HL-60/S4 treated with retinoic acid at 250 ng/mL for 4 days and 3 days (cell line): ENCODE data around the gene TAF3.

ENCODE experiments used
- in situ Hi-C: fragments of 300-500 bp; cut with MboI; formaldehyde crosslinking; loops from 2 replicates; pipeline ENCODE4 v1.7.0; 2022; ENCODE audit warnings: low sequenced_read_pairs

TAF3 gene

DNA sequence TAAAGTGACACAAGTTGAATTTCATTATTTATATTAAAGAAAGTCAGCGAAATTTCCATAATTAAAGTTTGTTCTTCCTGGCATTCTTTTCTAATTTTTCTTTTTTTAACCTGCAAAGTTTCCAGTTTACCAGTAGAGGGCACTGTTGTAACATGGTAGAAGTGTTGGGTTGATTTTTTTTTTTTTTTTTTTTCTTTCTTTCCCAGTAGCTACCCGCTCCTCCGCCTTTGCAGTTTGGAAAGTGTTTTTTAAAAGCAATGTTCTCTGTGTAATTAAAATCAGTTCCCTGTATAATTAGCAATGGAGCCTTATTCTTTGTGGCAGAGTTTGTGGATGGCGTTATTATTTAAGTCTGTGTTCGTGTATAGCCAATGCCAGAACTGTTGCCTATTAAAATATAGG lies 53.7 kb downstream of the TAF3 start:
- in situ Hi-C loops: loop anchor here (25.0 kb wide), 1 partner anchor 1340 kb away; no protein-coding TSS in a partner anchor

DNA sequence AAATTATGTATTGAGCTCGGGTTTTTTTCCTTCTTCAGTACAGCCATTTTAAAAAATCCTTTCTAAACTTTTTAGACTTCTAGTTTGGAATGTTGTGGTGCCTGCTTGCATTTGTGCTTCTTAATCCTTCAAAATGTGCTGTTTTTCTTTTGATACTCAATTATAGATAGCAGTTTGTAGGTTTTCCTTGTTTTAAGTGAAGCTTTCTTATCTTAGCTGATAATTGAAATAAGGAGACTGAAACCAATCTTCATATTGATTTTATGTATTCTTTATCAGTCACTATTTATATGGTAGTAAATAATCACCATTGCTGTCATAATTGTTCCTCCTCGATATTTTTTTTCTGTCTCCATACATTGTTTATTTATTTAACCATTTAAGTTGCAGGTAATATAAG lies 56.6 kb downstream of the TAF3 start:
- in situ Hi-C loops: loop anchor here (25.0 kb wide), 1 partner anchor 1337 kb away; no protein-coding TSS in a partner anchor

GRCh38 chr10:7876541-7877127 lies 58.3 kb downstream of the TAF3 start:
- in situ Hi-C loops: no loop called here

GRCh38 chr10:7881119-7881518 lies 62.8 kb downstream of the TAF3 start:
- in situ Hi-C loops: no loop called here

DNA sequence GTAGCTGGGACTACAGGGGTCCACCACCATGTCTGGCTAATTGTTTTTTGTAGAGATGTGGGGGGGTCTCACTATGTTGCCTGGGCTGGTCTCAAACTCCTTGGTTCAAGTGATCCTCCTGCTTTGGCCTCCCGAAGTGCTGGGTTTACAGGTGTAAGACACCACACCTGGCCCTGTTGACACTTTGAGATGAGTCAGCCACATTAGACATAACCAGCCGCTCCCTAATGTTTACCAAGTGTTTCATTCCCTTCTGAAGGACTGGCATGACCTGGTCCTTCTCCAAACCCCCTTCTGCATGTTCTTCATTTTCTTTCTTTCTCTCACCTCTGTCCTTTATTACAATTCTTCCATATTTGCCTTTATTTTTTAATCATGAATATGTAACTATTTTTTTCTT lies 67.8 kb downstream of the TAF3 start:
- in situ Hi-C loops: no loop called here

DNA sequence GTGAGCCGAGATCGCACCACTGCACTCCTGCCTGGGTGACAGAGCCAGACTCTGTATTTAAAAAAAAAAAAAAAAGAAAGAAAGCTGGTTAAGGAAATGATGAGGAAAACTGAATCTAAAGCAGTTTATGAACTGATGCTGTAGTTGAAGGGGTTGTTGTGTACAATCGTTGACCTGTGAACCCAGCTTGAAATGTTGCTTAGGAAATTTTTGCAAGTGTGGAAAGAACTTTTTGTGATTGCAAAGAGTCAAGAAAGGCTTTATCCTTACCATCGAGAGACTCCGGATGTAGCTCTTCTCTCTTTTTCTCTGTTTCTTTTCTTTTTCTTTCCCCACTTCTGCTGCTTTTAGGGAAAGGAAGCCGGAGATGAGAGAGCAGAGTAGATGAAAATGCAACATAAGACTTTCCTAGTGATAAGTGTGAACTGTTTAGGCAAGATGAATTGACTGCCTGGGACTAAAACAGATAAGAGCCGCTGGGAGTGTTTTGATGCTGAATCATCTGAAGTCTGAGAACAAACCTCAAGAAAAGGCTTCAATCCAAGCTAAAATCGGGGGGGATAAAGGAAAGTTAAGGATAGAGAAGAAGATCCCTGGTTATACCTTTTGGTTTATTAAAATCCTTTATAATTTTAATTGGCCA lies 69.0 kb downstream of the TAF3 start:
- in situ Hi-C loops: no loop called here

- in situ Hi-C loops: no loop called here
Measured at GRCh38 chr10:7889947-7890542, 71.7 kb downstream of the TAF3 start.

DNA sequence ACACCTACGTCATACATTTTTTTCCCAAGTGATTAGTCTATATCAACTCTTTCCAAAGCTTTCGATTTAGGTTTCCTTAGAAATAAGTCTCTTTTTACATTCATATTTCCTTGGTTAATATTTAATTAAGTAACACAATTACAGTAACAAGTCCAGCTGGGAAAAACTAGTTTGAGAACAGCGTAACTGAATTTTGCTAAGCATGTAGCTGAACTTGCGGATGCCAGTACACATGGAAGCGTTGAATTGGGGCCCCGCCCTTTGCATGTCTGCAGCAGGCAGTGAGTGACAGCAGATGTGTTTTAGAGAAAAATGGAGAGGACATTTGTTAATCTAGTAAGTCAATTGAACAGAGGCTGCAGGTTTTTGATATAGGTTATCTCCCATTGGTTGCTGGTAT lies 72.5 kb downstream of the TAF3 start:
- in situ Hi-C loops: no loop called here

DNA sequence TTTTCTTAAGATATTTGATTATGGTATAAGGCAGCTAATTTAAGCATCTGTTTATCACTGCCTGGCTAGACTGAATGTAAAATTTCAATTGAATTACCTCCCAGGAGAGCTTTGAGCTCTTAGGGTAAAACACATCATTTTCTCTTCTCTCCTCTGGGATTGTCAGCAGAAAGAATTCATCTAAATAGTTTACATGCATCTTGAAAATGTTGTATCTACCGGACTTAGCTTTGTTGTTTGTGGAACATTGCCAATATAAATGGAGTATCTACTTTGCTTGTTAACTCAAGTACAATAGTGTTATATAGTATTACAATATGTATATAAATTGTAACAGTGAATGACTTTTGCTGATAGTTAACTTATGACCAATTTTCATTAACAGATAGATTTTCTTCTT lies 73.3 kb downstream of the TAF3 start:
- in situ Hi-C loops: no loop called here

DNA sequence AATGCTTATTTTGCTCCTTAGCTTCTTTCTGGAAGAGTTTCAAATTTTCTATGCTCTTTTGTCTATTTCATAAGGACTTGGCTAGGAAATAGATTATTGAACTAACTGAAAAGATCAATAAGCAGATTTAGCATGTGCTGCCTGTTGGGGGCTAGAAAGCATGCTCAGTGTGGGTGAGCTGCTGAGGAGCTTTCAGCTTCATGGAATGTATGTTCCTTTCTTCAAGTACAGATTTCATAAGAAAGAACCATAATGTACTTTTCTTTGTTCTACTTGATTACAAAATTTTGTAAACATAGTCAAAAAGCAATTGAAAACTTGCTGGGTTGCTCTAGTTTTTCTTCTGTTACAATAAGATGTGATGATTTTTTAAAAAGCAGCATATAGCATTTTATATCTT lies 73.8 kb downstream of the TAF3 start:
- in situ Hi-C loops: no loop called here

- in situ Hi-C loops: no loop called here
Measured at GRCh38 chr10:7895699-7896090, 77.4 kb downstream of the TAF3 start.

DNA sequence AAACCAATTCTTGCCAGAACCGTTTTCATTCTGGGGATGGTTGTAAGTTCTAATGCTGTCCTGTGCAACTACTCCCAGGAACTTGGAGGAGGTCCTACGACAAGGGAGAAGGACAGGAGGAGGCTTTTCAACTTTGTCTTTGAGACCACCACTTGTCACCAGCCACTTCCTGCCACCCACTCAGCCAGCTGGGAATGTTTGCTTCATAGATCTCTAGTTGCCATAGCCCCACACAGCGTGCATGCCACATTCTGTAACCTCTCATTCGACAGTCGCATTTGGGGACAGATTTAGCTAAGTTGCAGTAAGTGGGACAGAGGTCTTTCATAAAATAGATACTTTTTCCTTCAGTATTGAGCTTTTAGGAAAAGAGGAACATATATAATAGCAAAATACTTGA lies 78.0 kb downstream of the TAF3 start:
- in situ Hi-C loops: no loop called here

DNA sequence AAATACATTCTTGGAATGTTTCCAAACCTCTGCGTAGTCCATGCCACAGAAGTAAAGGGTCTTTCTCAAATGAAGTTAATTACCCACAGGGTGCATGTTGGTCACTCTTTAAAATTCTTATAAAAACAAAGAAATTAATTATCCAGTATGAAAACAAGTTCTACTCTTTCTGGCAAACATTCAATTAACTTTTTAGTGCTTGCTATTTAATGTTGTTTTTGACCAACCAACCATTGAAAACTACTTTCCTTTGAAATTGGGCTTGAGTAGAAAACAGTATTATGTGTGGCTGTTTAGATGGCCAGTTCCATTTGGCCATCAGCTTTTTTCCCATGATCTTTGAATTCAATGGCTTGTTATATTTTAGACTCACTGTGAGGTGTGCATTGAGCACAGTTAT lies 83.0 kb downstream of the TAF3 start:
- in situ Hi-C loops: no loop called here

GRCh38 chr10:7902413-7902812 lies 84.1 kb downstream of the TAF3 start:
- in situ Hi-C loops: no loop called here

GRCh38 chr10:7903851-7904250 lies 85.5 kb downstream of the TAF3 start:
- in situ Hi-C loops: no loop called here

DNA sequence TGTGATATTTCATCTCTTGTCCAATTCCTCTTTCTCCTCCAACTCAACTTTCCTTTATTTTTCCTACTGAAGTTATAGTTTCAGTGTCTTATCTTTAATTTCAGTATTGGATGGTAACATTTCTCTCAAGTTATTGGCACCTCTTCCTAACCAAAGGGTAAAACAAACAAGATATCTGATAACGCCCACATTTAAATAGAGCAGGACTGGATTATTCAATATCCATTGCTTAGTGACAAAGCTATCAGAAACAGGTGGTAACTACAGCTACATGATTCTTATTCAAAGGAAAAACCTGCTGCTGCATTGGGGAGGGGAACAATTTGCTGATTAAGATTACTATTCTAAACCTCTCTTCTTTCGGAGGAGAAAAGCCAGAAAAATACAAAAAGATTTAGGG lies 87.8 kb downstream of the TAF3 start:
- in situ Hi-C loops: no loop called here

- in situ Hi-C loops: no loop called here
Measured at GRCh38 chr10:7908541-7909210, 90.4 kb downstream of the TAF3 start.

DNA sequence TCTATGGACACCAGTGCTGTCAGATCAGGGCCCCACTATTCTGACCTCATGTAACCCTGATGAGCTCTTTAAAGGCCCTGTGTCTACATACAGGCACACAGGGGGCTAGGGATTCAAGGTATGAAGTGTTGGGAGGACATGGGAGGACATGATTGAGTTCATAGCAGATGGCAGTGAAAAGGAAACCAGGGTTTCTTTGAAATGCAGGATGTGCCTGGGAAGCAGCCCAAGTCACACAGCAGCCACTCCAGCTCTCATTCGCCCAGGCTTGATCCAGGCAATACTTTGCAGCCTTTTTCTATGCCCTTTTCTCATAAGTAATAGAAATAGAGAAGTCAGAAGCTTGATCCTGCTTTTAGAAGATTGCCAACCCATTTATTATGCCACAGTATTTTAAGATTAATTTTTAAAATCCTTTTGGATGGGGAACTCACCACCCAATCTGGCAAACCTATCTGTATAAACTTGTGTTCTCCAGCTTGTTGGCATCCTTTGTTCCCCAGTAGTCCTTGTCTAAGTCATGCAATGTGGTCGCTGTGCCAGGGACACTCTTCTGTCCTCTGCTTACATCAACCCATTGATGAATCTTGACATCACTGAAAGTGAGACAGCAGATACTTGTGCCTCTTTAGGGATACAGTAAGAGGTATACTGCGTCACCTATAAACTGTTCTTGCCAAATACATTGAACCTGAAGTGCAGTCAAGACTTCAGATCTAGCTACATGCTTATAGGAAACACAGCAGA lies 95.0 kb downstream of the TAF3 start:
- in situ Hi-C loops: no loop called here

GRCh38 chr10:7915923-7916536 lies 97.7 kb downstream of the TAF3 start:
- in situ Hi-C loops: no loop called here

DNA sequence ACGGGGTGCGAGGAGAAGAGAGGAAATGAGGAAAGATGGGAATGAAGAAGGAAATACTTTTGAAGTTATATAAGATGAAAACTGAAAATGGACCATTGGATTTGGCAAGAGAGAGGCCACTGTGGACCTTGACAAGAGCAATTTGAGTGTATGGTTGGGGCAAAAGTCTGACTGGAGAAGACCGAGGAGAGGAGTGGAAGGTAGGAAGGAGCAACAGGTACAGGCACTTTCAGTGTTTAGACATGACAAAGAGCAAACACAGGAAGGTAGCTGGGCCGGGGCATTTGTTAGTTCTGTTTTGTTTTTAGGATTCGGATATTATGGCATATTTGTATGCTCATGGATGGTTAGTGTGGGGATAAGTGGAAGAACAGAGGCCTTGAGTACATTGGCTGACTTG lies 99.4 kb downstream of the TAF3 start:
- in situ Hi-C loops: no loop called here

GRCh38 chr10:7922707-7923106 lies 104.4 kb downstream of the TAF3 start:
- in situ Hi-C loops: no loop called here
